Measurements from ENCODE around the gene PAQR5.

DNA sequence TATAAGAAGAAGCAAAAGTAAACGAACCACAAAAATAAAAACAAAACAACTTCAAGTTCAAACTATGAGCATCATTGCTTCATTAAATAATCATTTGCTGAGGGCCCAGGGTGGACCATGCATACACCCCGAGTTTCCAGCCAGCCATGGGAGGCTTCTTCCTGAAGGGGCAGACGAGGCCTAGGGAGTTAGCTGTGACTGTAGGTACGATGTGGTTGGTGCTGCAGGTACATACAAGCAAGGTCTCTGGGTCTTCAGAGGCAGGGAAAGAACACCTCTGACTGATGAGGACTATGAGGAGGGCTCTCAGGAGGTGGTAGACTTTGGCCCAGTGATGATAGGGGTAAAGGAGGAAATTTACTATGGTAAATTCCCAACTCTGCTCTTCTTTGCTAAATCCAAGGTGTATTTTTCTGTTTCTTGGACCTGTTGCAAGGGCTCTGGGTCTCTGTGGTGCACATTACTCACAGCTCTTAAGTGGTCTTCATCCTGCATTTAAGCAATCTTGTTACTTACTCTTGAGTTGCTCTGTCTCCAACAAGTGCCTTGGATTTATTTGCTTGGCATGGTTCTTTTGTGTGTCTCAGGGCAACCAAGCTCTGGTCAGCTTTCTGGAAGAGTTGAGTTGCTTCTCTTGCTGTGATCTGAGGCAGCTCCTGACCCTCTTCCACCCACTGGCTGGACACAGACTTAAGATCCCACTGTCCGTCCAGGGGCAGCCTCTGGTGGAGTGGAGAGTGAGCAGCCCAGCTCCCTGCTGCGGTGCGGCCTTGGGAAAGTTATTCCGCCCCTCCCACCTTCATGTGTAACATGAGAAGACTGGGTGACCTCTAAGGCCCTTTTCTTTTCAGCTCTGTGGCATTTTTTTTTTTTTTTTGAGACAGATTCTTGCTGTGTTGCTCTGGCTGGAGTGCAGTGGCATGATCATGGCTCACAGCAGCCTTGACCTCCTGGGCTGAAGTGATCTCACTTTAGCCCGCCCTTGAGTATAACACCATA, 59.4 kb downstream of the PAQR5 start:
- TF ChIP-seq EZH2 (IDR thresholded peaks at IDR 0.05; ENCODE audit: borderline replicate concordance, low read depth, low read length, severe bottlenecking), result no peak
- TF ChIP-seq CTCF (IDR thresholded peaks at IDR 0.05; ENCODE audit: borderline replicate concordance, extremely low read depth, low read length, poor library complexity, severe bottlenecking), result no peak

Measured in DND-41 (cell line).